ENCODE data around the gene KDM2A.

KDM2A gene

DNA sequence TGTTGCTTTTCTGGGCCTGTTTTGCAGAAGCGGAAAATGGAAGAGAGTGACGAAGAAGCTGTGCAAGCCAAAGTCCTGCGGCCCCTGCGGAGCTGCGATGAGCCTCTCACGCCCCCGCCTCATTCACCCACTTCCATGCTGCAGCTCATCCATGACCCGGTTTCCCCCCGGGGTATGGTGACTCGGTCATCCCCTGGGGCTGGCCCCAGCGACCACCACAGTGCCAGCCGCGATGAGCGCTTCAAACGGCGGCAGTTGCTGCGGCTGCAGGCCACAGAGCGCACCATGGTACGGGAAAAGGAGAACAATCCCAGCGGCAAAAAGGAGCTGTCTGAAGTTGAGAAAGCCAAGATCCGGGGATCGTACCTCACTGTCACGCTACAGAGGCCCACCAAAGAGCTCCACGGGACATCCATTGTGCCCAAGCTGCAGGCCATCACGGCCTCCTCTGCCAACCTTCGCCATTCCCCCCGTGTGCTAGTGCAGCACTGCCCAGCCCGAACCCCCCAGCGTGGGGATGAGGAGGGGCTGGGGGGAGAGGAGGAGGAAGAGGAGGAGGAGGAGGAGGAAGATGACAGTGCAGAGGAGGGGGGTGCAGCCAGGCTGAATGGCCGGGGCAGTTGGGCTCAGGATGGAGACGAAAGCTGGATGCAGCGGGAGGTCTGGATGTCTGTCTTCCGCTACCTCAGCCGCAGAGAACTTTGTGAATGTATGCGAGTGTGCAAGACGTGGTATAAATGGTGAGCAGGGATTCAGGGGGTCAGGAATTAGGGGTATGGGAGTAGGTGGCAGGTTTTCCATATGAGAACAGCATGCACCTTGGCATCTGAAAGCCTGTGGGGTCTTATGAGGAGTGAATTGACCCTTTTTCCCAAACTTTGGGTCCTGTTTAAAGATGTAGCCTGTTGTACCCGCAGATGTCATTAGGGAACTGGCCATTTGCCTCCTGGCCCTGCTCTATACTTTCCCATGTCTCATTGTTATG lies 131.3 kb downstream of the KDM2A start:
- TF ChIP-seq, protein P1, sequence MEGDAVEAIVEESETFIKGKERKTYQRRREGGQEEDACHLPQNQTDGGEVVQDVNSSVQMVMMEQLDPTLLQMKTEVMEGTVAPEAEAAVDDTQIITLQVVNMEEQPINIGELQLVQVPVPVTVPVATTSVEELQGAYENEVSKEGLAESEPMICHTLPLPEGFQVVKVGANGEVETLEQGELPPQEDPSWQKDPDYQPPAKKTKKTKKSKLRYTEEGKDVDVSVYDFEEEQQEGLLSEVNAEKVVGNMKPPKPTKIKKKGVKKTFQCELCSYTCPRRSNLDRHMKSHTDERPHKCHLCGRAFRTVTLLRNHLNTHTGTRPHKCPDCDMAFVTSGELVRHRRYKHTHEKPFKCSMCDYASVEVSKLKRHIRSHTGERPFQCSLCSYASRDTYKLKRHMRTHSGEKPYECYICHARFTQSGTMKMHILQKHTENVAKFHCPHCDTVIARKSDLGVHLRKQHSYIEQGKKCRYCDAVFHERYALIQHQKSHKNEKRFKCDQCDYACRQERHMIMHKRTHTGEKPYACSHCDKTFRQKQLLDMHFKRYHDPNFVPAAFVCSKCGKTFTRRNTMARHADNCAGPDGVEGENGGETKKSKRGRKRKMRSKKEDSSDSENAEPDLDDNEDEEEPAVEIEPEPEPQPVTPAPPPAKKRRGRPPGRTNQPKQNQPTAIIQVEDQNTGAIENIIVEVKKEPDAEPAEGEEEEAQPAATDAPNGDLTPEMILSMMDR (IDR thresholded peaks at IDR 0.05), result no peak
- Histone ChIP-seq H3K4me1 (peaks cover 15% of the 10 kb centered on the region), H3K27ac (no peak overlapping the region), H3K27me3 (ENCODE audit: control insufficient read depth, insufficient read depth, low read length) (no peaks in the 10 kb centered on the region), H3K9ac (no peak overlapping the region), H3K4me3 (ENCODE audit: low read depth, low read length) (no peak overlapping the region), H3K9me3 (ENCODE audit: control insufficient read depth, low read length) (no peaks in the 10 kb centered on the region), H3K79me2 (no peaks in the 10 kb centered on the region), H3K4me2 (ENCODE audit: low read length) (no peak overlapping the region), H2AFZ (no peak overlapping the region), H3K36me3 (ENCODE audit: control insufficient read depth, insufficient read depth, low read length) (no peaks in the 10 kb centered on the region)

- TF ChIP-seq, protein P1 (IDR thresholded peaks at IDR 0.05), result no peak
- no peaks in the 10 kb centered on the region for H3K27me3 ChIP-seq (ENCODE audit: control insufficient read depth, insufficient read depth, low read length)
These were observed 132.8 kb downstream of the KDM2A start for GRCh38 chr11:67251841-67252240.

GRCh38 chr11:67252831-67253239 lies 133.8 kb downstream of the KDM2A start:
- no peak overlapping the region for H3K27ac ChIP-seq
- TF ChIP-seq, protein P1 (IDR thresholded peaks at IDR 0.05), result peak; percentile 33
- no peaks in the 10 kb centered on the region for H3K36me3 ChIP-seq (ENCODE audit: control insufficient read depth, insufficient read depth, low read length)
- H2AFZ ChIP-seq, result no peak overlapping the region
- H3K4me1 ChIP-seq, result peaks cover 10% of the 10 kb centered on the region
- H3K4me2 ChIP-seq (ENCODE audit: low read length), result no peak overlapping the region
- no peaks in the 10 kb centered on the region for H3K79me2 ChIP-seq
- H3K9me3 ChIP-seq (ENCODE audit: control insufficient read depth, low read length), result no peaks in the 10 kb centered on the region
- no peak overlapping the region for H3K9ac ChIP-seq
- no peaks in the 10 kb centered on the region for H3K27me3 ChIP-seq (ENCODE audit: control insufficient read depth, insufficient read depth, low read length)
- H3K4me3 ChIP-seq (ENCODE audit: low read depth, low read length), result no peak overlapping the region

More at GRCh38 chr11:67251841-67252240, 132.8 kb downstream of the KDM2A start:
- H2AFZ ChIP-seq, result no peak overlapping the region
- H3K4me3 ChIP-seq (ENCODE audit: low read depth, low read length), result no peak overlapping the region
- no peak overlapping the region for H3K9ac ChIP-seq
- H3K4me2 ChIP-seq (ENCODE audit: low read length), result no peak overlapping the region
- no peaks in the 10 kb centered on the region for H3K79me2 ChIP-seq
- no peaks in the 10 kb centered on the region for H3K9me3 ChIP-seq (ENCODE audit: control insufficient read depth, low read length)
- no peaks in the 10 kb centered on the region for H3K36me3 ChIP-seq (ENCODE audit: control insufficient read depth, insufficient read depth, low read length)
- no peak overlapping the region for H3K27ac ChIP-seq
- peaks cover 13% of the 10 kb centered on the region for H3K4me1 ChIP-seq

DNA sequence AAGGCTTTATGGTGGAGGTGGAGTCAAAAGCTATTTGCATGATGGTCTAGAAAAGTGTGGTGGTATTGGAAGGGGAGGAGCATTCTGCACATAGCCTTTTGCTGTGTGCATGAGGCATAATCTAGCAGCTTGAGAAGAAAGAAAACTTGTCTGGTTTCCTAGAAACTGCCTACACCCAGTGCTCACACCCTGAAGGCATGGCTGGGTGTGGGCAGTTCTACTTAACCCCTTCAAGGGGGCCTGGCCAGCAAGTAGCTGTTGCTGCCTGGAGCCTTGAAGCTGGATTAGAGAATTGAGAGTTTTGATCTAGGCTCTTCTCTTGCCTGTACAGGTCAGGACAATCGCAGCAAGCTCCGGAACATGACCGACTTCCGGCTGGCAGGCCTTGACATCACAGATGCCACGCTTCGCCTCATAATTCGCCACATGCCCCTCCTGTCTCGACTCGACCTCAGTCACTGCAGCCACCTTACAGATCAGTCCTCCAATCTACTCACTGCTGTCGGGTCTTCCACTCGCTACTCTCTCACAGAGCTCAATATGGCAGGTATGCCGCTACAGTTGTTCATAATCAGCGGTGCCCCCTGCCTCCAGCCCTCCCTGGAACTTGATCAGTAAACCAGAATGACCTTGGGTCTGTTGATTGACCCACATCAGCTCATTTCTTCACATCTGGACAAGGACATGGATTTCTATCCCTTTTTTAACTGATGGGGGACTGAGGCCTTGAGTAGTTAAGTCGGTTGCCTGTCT lies 135.0 kb downstream of the KDM2A start:
- H3K9ac ChIP-seq, result no peak overlapping the region
- peaks cover 3% of the 10 kb centered on the region for H3K4me1 ChIP-seq
- H3K36me3 ChIP-seq (ENCODE audit: control insufficient read depth, insufficient read depth, low read length), result no peaks in the 10 kb centered on the region
- H3K4me3 ChIP-seq (ENCODE audit: low read depth, low read length), result no peak overlapping the region
- H3K27me3 ChIP-seq (ENCODE audit: control insufficient read depth, insufficient read depth, low read length), result no peaks in the 10 kb centered on the region
- H2AFZ ChIP-seq, result no peak overlapping the region
- no peaks in the 10 kb centered on the region for H3K9me3 ChIP-seq (ENCODE audit: control insufficient read depth, low read length)
- no peak overlapping the region for H3K27ac ChIP-seq
- H3K79me2 ChIP-seq, result no peaks in the 10 kb centered on the region
- H3K4me2 ChIP-seq (ENCODE audit: low read length), result no peak overlapping the region
- TF ChIP-seq, protein P1 (IDR thresholded peaks at IDR 0.05), result no peak
